Activated naive CD8-positive, alpha-beta T cell treated with anti-CD3 and anti-CD28 coated beads for 36 hours (primary cell): ENCODE results near the gene SLC34A1. TPM values are rescaled to one million over a fixed set of nuclear protein-coding genes. Genes with fewer than 3 reads are reported as not detected.

ENCODE experiments used
- DNase-seq: peaks from one replicate; pipeline ENCODE4 v3.0.0; 2021
- H3K27ac Mint-ChIP-seq: one replicate; pipeline ENCODE4 v1.8.0; 2022; ENCODE audit warnings: mild to moderate bottlenecking, moderate library complexity, mixed read lengths
- H3K27me3 Mint-ChIP-seq: one replicate; pipeline ENCODE4 v1.8.0; 2022; ENCODE audit warnings: mild to moderate bottlenecking, mixed read lengths
- H3K36me3 Mint-ChIP-seq: one replicate; pipeline ENCODE4 v1.8.0; 2021; ENCODE audit warnings: mild to moderate bottlenecking, mixed read lengths
- H3K4me1 Mint-ChIP-seq: one replicate; pipeline ENCODE4 v1.8.0; 2021; ENCODE audit warnings: mixed read lengths
- H3K4me3 Mint-ChIP-seq: one replicate; pipeline ENCODE4 v1.8.0; 2022; ENCODE audit warnings: mild to moderate bottlenecking, moderate library complexity, mixed read lengths
- H3K9me3 Mint-ChIP-seq: one replicate; pipeline ENCODE4 v1.8.0; 2022; ENCODE audit warnings: mixed read lengths
- total RNA-seq, 2 experiments: library from RNA; stranded (reverse); gene quantifications; one replicate each; pipeline ENCODE4 v1.2.3, GENCODE V29; 2021

Gene SLC34A1
- total RNA-seq, 2 experiments from 2014 or later: not detected

GRCh38 chr5:177385720-177386119, 1.5 kb downstream of the SLC34A1 start:
- peaks cover 37% of the 10 kb centered on the region for H3K4me1 Mint-ChIP-seq
- H3K36me3 Mint-ChIP-seq: no peaks in the 10 kb centered on the region
- no peak overlapping the region for H3K4me3 Mint-ChIP-seq
- no peaks in the 10 kb centered on the region for H3K27me3 Mint-ChIP-seq
- DNase-seq: no peak
- no peak overlapping the region for H3K27ac Mint-ChIP-seq
- no peaks in the 10 kb centered on the region for H3K9me3 Mint-ChIP-seq

- H3K9me3 Mint-ChIP-seq: no peaks in the 10 kb centered on the region
- no peak overlapping the region for H3K27ac Mint-ChIP-seq
- H3K4me1 Mint-ChIP-seq: peaks cover 41% of the 10 kb centered on the region
- no peaks in the 10 kb centered on the region for H3K27me3 Mint-ChIP-seq
- H3K36me3 Mint-ChIP-seq: no peaks in the 10 kb centered on the region
- no peak overlapping the region for H3K4me3 Mint-ChIP-seq
- DNase-seq: no peak
These were observed 2.3 kb downstream of the SLC34A1 start for GRCh38 chr5:177386542-177386941.

GRCh38 chr5:177387405-177387804, 3.2 kb downstream of the SLC34A1 start:
- H3K36me3 Mint-ChIP-seq: no peaks in the 10 kb centered on the region
- no peak overlapping the region for H3K4me3 Mint-ChIP-seq
- peaks cover 40% of the 10 kb centered on the region for H3K4me1 Mint-ChIP-seq
- no peak for DNase-seq
- no peaks in the 10 kb centered on the region for H3K27me3 Mint-ChIP-seq
- H3K9me3 Mint-ChIP-seq: no peaks in the 10 kb centered on the region
- no peak overlapping the region for H3K27ac Mint-ChIP-seq

- no peak for DNase-seq
- H3K27me3 Mint-ChIP-seq: no peaks in the 10 kb centered on the region
- no peak overlapping the region for H3K27ac Mint-ChIP-seq
- peaks cover 32% of the 10 kb centered on the region for H3K4me1 Mint-ChIP-seq
- no peaks in the 10 kb centered on the region for H3K9me3 Mint-ChIP-seq
- no peak overlapping the region for H3K4me3 Mint-ChIP-seq
- no peaks in the 10 kb centered on the region for H3K36me3 Mint-ChIP-seq
These were observed 4.4 kb downstream of the SLC34A1 start for GRCh38 chr5:177388521-177389052.

GRCh38 chr5:177389241-177390169, 5.3 kb downstream of the SLC34A1 start:
- peak; percentile 36 for DNase-seq
- H3K27ac Mint-ChIP-seq: peak overlapping the region; percentile 78
- no peaks in the 10 kb centered on the region for H3K36me3 Mint-ChIP-seq
- no peaks in the 10 kb centered on the region for H3K27me3 Mint-ChIP-seq
- peaks cover 30% of the 10 kb centered on the region for H3K4me1 Mint-ChIP-seq
- no peaks in the 10 kb centered on the region for H3K9me3 Mint-ChIP-seq
- peak overlapping the region; percentile 27 for H3K4me3 Mint-ChIP-seq

- DNase-seq: peak; percentile 83
- H3K9me3 Mint-ChIP-seq: no peaks in the 10 kb centered on the region
- no peak overlapping the region for H3K4me3 Mint-ChIP-seq
- no peaks in the 10 kb centered on the region for H3K36me3 Mint-ChIP-seq
- peak overlapping the region; percentile 78 for H3K27ac Mint-ChIP-seq
- H3K4me1 Mint-ChIP-seq: peaks cover 26% of the 10 kb centered on the region
- H3K27me3 Mint-ChIP-seq: no peaks in the 10 kb centered on the region
These were observed 6.4 kb downstream of the SLC34A1 start for GRCh38 chr5:177390363-177391300.

- Mint-ChIP-seq H3K36me3 (no peaks in the 10 kb centered on the region), H3K9me3 (no peaks in the 10 kb centered on the region), H3K27ac (no peak overlapping the region), H3K27me3 (no peaks in the 10 kb centered on the region), H3K4me1 (peaks cover 26% of the 10 kb centered on the region), H3K4me3 (no peak overlapping the region)
- DNase-seq: no peak
These were observed 8.5 kb downstream of the SLC34A1 start for GRCh38 chr5:177392765-177393164.

GRCh38 chr5:177393206-177393765, 9.1 kb downstream of the SLC34A1 start:
- H3K4me3 Mint-ChIP-seq: no peak overlapping the region
- no peaks in the 10 kb centered on the region for H3K9me3 Mint-ChIP-seq
- no peak for DNase-seq
- H3K36me3 Mint-ChIP-seq: no peaks in the 10 kb centered on the region
- peaks cover 26% of the 10 kb centered on the region for H3K4me1 Mint-ChIP-seq
- no peak overlapping the region for H3K27ac Mint-ChIP-seq
- H3K27me3 Mint-ChIP-seq: no peaks in the 10 kb centered on the region

- Mint-ChIP-seq H3K4me3 (no peak overlapping the region), H3K27ac (no peak overlapping the region), H3K36me3 (no peaks in the 10 kb centered on the region), H3K9me3 (no peaks in the 10 kb centered on the region), H3K27me3 (no peaks in the 10 kb centered on the region), H3K4me1 (peaks cover 21% of the 10 kb centered on the region)
- no peak for DNase-seq
These were observed 9.8 kb downstream of the SLC34A1 start for GRCh38 chr5:177393990-177394389.

GRCh38 chr5:177396078-177396477, 11.8 kb downstream of the SLC34A1 start:
- no peak for DNase-seq
- Mint-ChIP-seq H3K4me1 (peaks cover 4% of the 10 kb centered on the region), H3K4me3 (no peak overlapping the region), H3K9me3 (no peaks in the 10 kb centered on the region), H3K36me3 (no peaks in the 10 kb centered on the region), H3K27ac (no peak overlapping the region), H3K27me3 (peaks cover under 1% of the 10 kb centered on the region)

GRCh38 chr5:177396807-177397206, 12.6 kb downstream of the SLC34A1 start:
- H3K27ac Mint-ChIP-seq: no peak overlapping the region
- no peaks in the 10 kb centered on the region for H3K9me3 Mint-ChIP-seq
- H3K27me3 Mint-ChIP-seq: peaks cover 8% of the 10 kb centered on the region
- no peaks in the 10 kb centered on the region for H3K36me3 Mint-ChIP-seq
- DNase-seq: no peak
- H3K4me1 Mint-ChIP-seq: no peaks in the 10 kb centered on the region
- no peak overlapping the region for H3K4me3 Mint-ChIP-seq

GRCh38 chr5:177397875-177398390, 13.7 kb downstream of the SLC34A1 start:
- H3K36me3 Mint-ChIP-seq: no peaks in the 10 kb centered on the region
- H3K4me3 Mint-ChIP-seq: no peak overlapping the region
- no peak for DNase-seq
- peaks cover 19% of the 10 kb centered on the region for H3K27me3 Mint-ChIP-seq
- peaks cover 8% of the 10 kb centered on the region for H3K4me1 Mint-ChIP-seq
- no peak overlapping the region for H3K27ac Mint-ChIP-seq
- no peaks in the 10 kb centered on the region for H3K9me3 Mint-ChIP-seq

- H3K27ac Mint-ChIP-seq: no peak within 1 kb of the TSS
- DNase-seq: peak; percentile 24
- no peak within 1 kb of the TSS for H3K4me3 Mint-ChIP-seq
- peaks cover 23% of the 10 kb centered on the region for H3K27me3 Mint-ChIP-seq
- no peaks in the 10 kb centered on the region for H3K9me3 Mint-ChIP-seq
- H3K4me1 Mint-ChIP-seq: peaks cover 18% of the 10 kb centered on the region
- H3K36me3 Mint-ChIP-seq: no peaks in the 10 kb centered on the region
These were observed 16.0 kb downstream of the SLC34A1 start, which contains the start of gene PFN3 for GRCh38 chr5:177399997-177400868. TSS of gene PFN3 (minus strand) at chr5:177400661. CDS start at chr5:177400576, 85 bp downstream.
